Suprapubic skin (tissue), 4 donors: ENCODE measurements around the gene LPP.

Experiments
- CTCF ChIP-seq, 2 donors: fragments of 200-600 bp in 1 of 2; fragments of 450-650 bp in 1 of 2; sonication (generic) in 1 of 2; IDR thresholded peaks; one replicate each; pipeline ENCODE4 v1.5.1; 2016 to 2019; ENCODE audit warnings: antibody characterized with exemption in 2 of 2, mild to moderate bottlenecking in 1 of 2, moderate library complexity in 1 of 2
- POLR2A ChIP-seq, 2 donors: fragments of 450-650 bp; IDR thresholded peaks; one replicate each; pipeline ENCODE4 v1.6.1; 2017; ENCODE audit warnings: antibody characterized with exemption in 2 of 2, mild to moderate bottlenecking in 2 of 2, moderate library complexity in 2 of 2
- POLR2AphosphoS5 ChIP-seq, 3 donors: sonication (generic); formaldehyde crosslinking; IDR thresholded peaks; one replicate each; pipeline ENCODE4 v1.6.1; 2017; ENCODE audit warnings: antibody characterized with exemption in 3 of 3

- TF ChIP-seq CTCF (IDR thresholded peaks at IDR 0.05) (no peak), POLR2A (IDR thresholded peaks at IDR 0.05) (no peak), POLR2AphosphoS5 (IDR thresholded peaks at IDR 0.05) (no peak)
Observed at GRCh38 chr3:188292827-188293226, 138.9 kb downstream of the LPP start.
